ENCODE data around the gene CRY1. TPM values are rescaled to one million over a fixed set of nuclear protein-coding genes. Genes with fewer than 3 reads are reported as not detected.

CRY1 gene
- total RNA-seq, 6 experiments from 2014 or later = 7.5 to 12.5 (median 10.6) TPM

GRCh38 chr12:106975993-106976658 lies 117.2 kb downstream of the CRY1 start:
- Histone ChIP-seq H3K9me3 (no peaks in the 10 kb centered on the region), H3K4me3 (no peak overlapping the region), H3K4me1 (peaks cover 0 to 81% (median 29%) of the 10 kb centered on the region in 4 donors), H3K27ac (peak overlapping the region; percentile 43 to 74 (median 52)), H3K27me3 (no peaks in the 10 kb centered on the region), H3K36me3 (peaks cover 0 to 4% (median 1%) of the 10 kb centered on the region in 4 donors)
- intact Hi-C loops (cut with DNase I) = no loop called here
- TF ChIP-seq POLR2A (IDR thresholded peaks at IDR 0.05) (peak; percentile 6), CTCF (IDR thresholded peaks at IDR 0.05) (no peak)
- ATAC-seq (peak; percentile 76 to 80 (median 78)), DNase-seq (no peak)
- WGBS (ENCODE audit: insufficient coverage, low coverage, low lambda C conversion rate, missing lambda C conversion rate) = 73% methylated on average over 3 of the region's 3 CpGs

GRCh38 chr12:106975098-106975497 lies 118.3 kb downstream of the CRY1 start:
- intact Hi-C loops (cut with DNase I) = no loop called here
- Histone ChIP-seq H3K4me1 (peaks cover 0 to 78% (median 29%) of the 10 kb centered on the region in 4 donors), H3K9me3 (no peaks in the 10 kb centered on the region), H3K36me3 (peaks cover 0 to 7% (median 1%) of the 10 kb centered on the region in 4 donors), H3K27ac (peak overlapping the region in 2 of 3 donors; percentile 51 to 74), H3K4me3 (no peak overlapping the region), H3K27me3 (no peaks in the 10 kb centered on the region)
- no peak for TF ChIP-seq POLR2A (IDR thresholded peaks at IDR 0.05)
- no peak for TF ChIP-seq CTCF (IDR thresholded peaks at IDR 0.05)
- DNase-seq (no peak), ATAC-seq (no peak)
- 93% methylated on average over 6 of the region's 8 CpGs for WGBS (ENCODE audit: insufficient coverage, low coverage, low lambda C conversion rate, missing lambda C conversion rate)

GRCh38 chr12:106974511-106974910 lies 118.8 kb downstream of the CRY1 start:
- H3K36me3 ChIP-seq = peaks cover 0 to 7% (median 1%) of the 10 kb centered on the region in 4 donors
- intact Hi-C loops (cut with DNase I) = no loop called here
- peaks cover 0 to 75% (median 29%) of the 10 kb centered on the region in 4 donors for H3K4me1 ChIP-seq
- H3K27ac ChIP-seq = peak overlapping the region; percentile 8 to 74 (median 19)
- ATAC-seq (peak; percentile 69 to 81 (median 74)), DNase-seq (peak in 1 of 3 donors; percentile 54)
- no peaks in the 10 kb centered on the region for H3K9me3 ChIP-seq
- no peaks in the 10 kb centered on the region for H3K27me3 ChIP-seq
- no peak overlapping the region for H3K4me3 ChIP-seq
- TF ChIP-seq POLR2A (IDR thresholded peaks at IDR 0.05) (peak; percentile 31), CTCF (IDR thresholded peaks at IDR 0.05) (no peak)
- WGBS (ENCODE audit: insufficient coverage, low coverage, low lambda C conversion rate, missing lambda C conversion rate) = 38% methylated on average over 3 of the region's 3 CpGs

GRCh38 chr12:106973545-106973944 lies 119.8 kb downstream of the CRY1 start:
- no peak for TF ChIP-seq POLR2A (IDR thresholded peaks at IDR 0.05)
- no peak for TF ChIP-seq CTCF (IDR thresholded peaks at IDR 0.05)
- no peaks in the 10 kb centered on the region for H3K27me3 ChIP-seq
- H3K27ac ChIP-seq = peak overlapping the region in 1 of 3 donors; percentile 74
- no peak for ATAC-seq
- peaks cover 0 to 65% (median 27%) of the 10 kb centered on the region in 4 donors for H3K4me1 ChIP-seq
- peaks cover 0 to 7% (median 1%) of the 10 kb centered on the region in 4 donors for H3K36me3 ChIP-seq
- no peaks in the 10 kb centered on the region for H3K9me3 ChIP-seq
- intact Hi-C loops (cut with DNase I) = no loop called here
- H3K4me3 ChIP-seq = no peak overlapping the region
- no peak for DNase-seq
